ENCODE results near the gene TRIM44.
"Not testable (repeated sequence)": the region's sequence is repeated elsewhere in the genome, so short reads cannot be mapped to it uniquely, and the experiment has no call there.

TRIM44 gene

GRCh38 chr11:35752115-35752514 lies 89.5 kb downstream of the TRIM44 start:
- TF ChIP-seq CTCF (IDR thresholded peaks at IDR 0.05), result no peak
- no peak for TF ChIP-seq ZFX (IDR thresholded peaks at IDR 0.05; ENCODE audit: borderline replicate concordance)
- no peak overlapping the region for H3K27ac ChIP-seq

- H3K27ac ChIP-seq, result not testable (repeated sequence)
These were observed 91.0 kb downstream of the TRIM44 start for GRCh38 chr11:35753573-35753972.

- H3K27ac ChIP-seq, result not testable (repeated sequence)
These were observed 97.4 kb downstream of the TRIM44 start for GRCh38 chr11:35759951-35760350.

- no peak overlapping the region for H3K27ac ChIP-seq
- TF ChIP-seq CTCF (IDR thresholded peaks at IDR 0.05), result no peak
- no peak for TF ChIP-seq ZFX (IDR thresholded peaks at IDR 0.05; ENCODE audit: borderline replicate concordance)
These were observed 99.3 kb downstream of the TRIM44 start for GRCh38 chr11:35761899-35762298.

- H3K27ac ChIP-seq, result no peak overlapping the region
- TF ChIP-seq CTCF (IDR thresholded peaks at IDR 0.05) (no peak), ZFX (IDR thresholded peaks at IDR 0.05; ENCODE audit: borderline replicate concordance) (no peak)
These were observed 100.7 kb downstream of the TRIM44 start for GRCh38 chr11:35763301-35763700.

GRCh38 chr11:35763765-35764164 lies 101.2 kb downstream of the TRIM44 start:
- no peak for TF ChIP-seq CTCF (IDR thresholded peaks at IDR 0.05)
- TF ChIP-seq ZFX (IDR thresholded peaks at IDR 0.05; ENCODE audit: borderline replicate concordance), result no peak
- H3K27ac ChIP-seq, result no peak overlapping the region

GRCh38 chr11:35764417-35764816 lies 101.8 kb downstream of the TRIM44 start:
- no peak overlapping the region for H3K27ac ChIP-seq
- no peak for TF ChIP-seq ZFX (IDR thresholded peaks at IDR 0.05; ENCODE audit: borderline replicate concordance)
- no peak for TF ChIP-seq CTCF (IDR thresholded peaks at IDR 0.05)

GRCh38 chr11:35765211-35765610 lies 102.6 kb downstream of the TRIM44 start:
- no peak for TF ChIP-seq ZFX (IDR thresholded peaks at IDR 0.05; ENCODE audit: borderline replicate concordance)
- no peak for TF ChIP-seq CTCF (IDR thresholded peaks at IDR 0.05)
- H3K27ac ChIP-seq, result no peak overlapping the region
